IMR-90 (cell line): ENCODE measurements around the gene CAPRIN1. TPM values are rescaled to one million over a fixed set of nuclear protein-coding genes. Genes with fewer than 3 reads are reported as not detected.

Experiments used
- ATAC-seq: fragments of 200-7000 bp; cut with Tn5 transposase; 2 replicates; pipeline ENCODE4 v1.9.1; 2020; ENCODE audit warnings: low read depth, mild to moderate bottlenecking, moderate library complexity
- BruUV-seq: library from RNA; stranded (reverse); fragments of 400-500 nt; replicated peaks from 2 replicates; lab custom pipeline; 2021; lab: Mats Ljungman, UMichigan
- CTCF ChIA-PET: fragments of 300-600 bp; formaldehyde crosslinking; extraction: SDS; loops from one replicate; lab custom pipeline; 2021; ENCODE audit warnings: antibody characterized with exemption; lab: Yijun Ruan, JAX
- POLR2A ChIA-PET: fragments of 300-600 bp; sonication (Branson Sonifier 250); formaldehyde crosslinking; loops from one replicate; lab custom pipeline; 2022; ENCODE audit warnings: antibody characterized with exemption; ENCODE audit not compliant: unreplicated experiment; lab: Charles Lee
- DNase-seq: peaks from one replicate; pipeline ENCODE4 v3.0.0; 2013
- H2AFZ ChIP-seq: replicated peaks from 2 replicates; pipeline ENCODE3; 2013; ENCODE audit warnings: low read length, mild to moderate bottlenecking; ENCODE audit not compliant: poor library complexity
- H2AK5ac ChIP-seq: 2 replicates; pipeline ENCODE4 v1.6.1; 2013; ENCODE audit warnings: low read depth, low read length, inconsistent platforms
- H2AK9ac ChIP-seq: replicated peaks from 2 replicates; pipeline ENCODE3; 2013; ENCODE audit warnings: mild to moderate bottlenecking, low read depth, low read length, moderate library complexity; ENCODE audit not compliant: poor library complexity
- H2BK120ac ChIP-seq: 2 replicates; pipeline ENCODE4 v1.6.1; 2013; ENCODE audit warnings: low read depth, low read length, inconsistent platforms
- H2BK15ac ChIP-seq: 3 replicates; pipeline ENCODE4 v1.6.1; 2013; ENCODE audit warnings: low read depth, low read length, inconsistent platforms
- H2BK20ac ChIP-seq: 2 replicates; pipeline ENCODE4 v1.6.1; 2013; ENCODE audit warnings: low read depth, mild to moderate bottlenecking, inconsistent platforms, low read length, moderate library complexity
- H2BK5ac ChIP-seq: 2 replicates; pipeline ENCODE4 v1.6.1; 2013; ENCODE audit warnings: mild to moderate bottlenecking, low read depth, low read length, inconsistent platforms; ENCODE audit not compliant: poor library complexity, severe bottlenecking
- H3K14ac ChIP-seq: replicated peaks from 2 replicates; pipeline ENCODE4 v1.6.1; 2013; ENCODE audit warnings: low read depth, low read length, inconsistent platforms
- H3K18ac ChIP-seq: 2 replicates; pipeline ENCODE4 v1.6.1; 2013; ENCODE audit warnings: low read depth, low read length, control low read depth
- H3K23ac ChIP-seq: 2 replicates; pipeline ENCODE4 v1.6.1; 2013; ENCODE audit warnings: low read depth, low read length, inconsistent platforms
- H3K27ac ChIP-seq: 2 replicates; pipeline ENCODE4 v1.5.1; 2013; ENCODE audit warnings: mild to moderate bottlenecking, control low read depth, low read length; ENCODE audit not compliant: insufficient read depth
- H3K27me3 ChIP-seq: 2 replicates; pipeline ENCODE4 v1.6.1; 2013; ENCODE audit warnings: low read length; ENCODE audit not compliant: control insufficient read depth, insufficient read depth
- H3K36me3 ChIP-seq: 2 replicates; pipeline ENCODE4 v1.6.1; 2013; ENCODE audit warnings: low read length, mixed read lengths; ENCODE audit not compliant: control insufficient read depth, insufficient read depth
- H3K4ac ChIP-seq: 2 replicates; pipeline ENCODE4 v1.6.1; 2013; ENCODE audit warnings: low read depth, low read length, inconsistent platforms
- H3K4me1 ChIP-seq: 2 replicates; pipeline ENCODE4 v1.6.1; 2013; ENCODE audit warnings: low read length, mixed read lengths; ENCODE audit not compliant: control insufficient read depth, insufficient read depth
- H3K4me2 ChIP-seq: 2 replicates; pipeline ENCODE4 v1.6.1; 2013; ENCODE audit warnings: low read depth, mild to moderate bottlenecking, control low read depth, low read length, moderate library complexity
- H3K4me3 ChIP-seq: 2 replicates; pipeline ENCODE4 v1.5.1; 2013; ENCODE audit warnings: low read depth, mild to moderate bottlenecking, control low read depth, low read length, moderate library complexity; ENCODE audit not compliant: insufficient read depth
- H3K56ac ChIP-seq: 2 replicates; pipeline ENCODE4 v1.6.1; 2013; ENCODE audit warnings: low read length, inconsistent platforms; ENCODE audit not compliant: insufficient read depth; ENCODE audit errors: extremely low read depth
- H3K79me1 ChIP-seq, 2 experiments: 2 replicates each; pipeline ENCODE4 v1.6.1; 2013; ENCODE audit warnings: low read length in 2 of 2, inconsistent platforms in 1 of 2, low read depth in 1 of 2
- H3K9ac ChIP-seq: 2 replicates; pipeline ENCODE4 v1.6.1; 2013; ENCODE audit warnings: low read depth, low read length, control low read depth
- H3K9me1 ChIP-seq: 2 replicates; pipeline ENCODE4 v1.6.1; 2013; ENCODE audit warnings: low read length, inconsistent platforms; ENCODE audit not compliant: insufficient read depth
- H3K9me3 ChIP-seq: 2 replicates; pipeline ENCODE4 v1.6.1; 2013; ENCODE audit warnings: low read length; ENCODE audit not compliant: control insufficient read depth, insufficient read depth
- H4K20me1 ChIP-seq: 2 replicates; pipeline ENCODE4 v1.6.1; 2013; ENCODE audit warnings: low read length, inconsistent platforms; ENCODE audit not compliant: insufficient read depth
- H4K5ac ChIP-seq: 2 replicates; pipeline ENCODE4 v1.6.1; 2013; ENCODE audit warnings: mild to moderate bottlenecking, low read depth, low read length, control low read depth
- H4K8ac ChIP-seq, 2 experiments: 2 replicates each; pipeline ENCODE4 v1.6.1; 2013; ENCODE audit warnings: low read depth in 2 of 2, low read length in 2 of 2, control low read depth in 1 of 2, inconsistent platforms in 1 of 2
- H4K91ac ChIP-seq: 2 replicates; pipeline ENCODE4 v1.6.1; 2013; ENCODE audit warnings: low read depth, low read length, inconsistent platforms; ENCODE audit not compliant: insufficient read depth
- CEBPB ChIP-seq: IDR thresholded peaks from 2 replicates; pipeline ENCODE4 v1.6.1; 2012; ENCODE audit warnings: low read depth, low read length, improper control_type of control experiment
- ELK1 ChIP-seq: fragments of 150-350 bp; IDR thresholded peaks from 2 replicates; pipeline ENCODE4 v1.6.1; 2016; ENCODE audit warnings: low read depth, mild to moderate bottlenecking, low read length, moderate library complexity, borderline replicate concordance
- MXI1 ChIP-seq: IDR thresholded peaks from 2 replicates; pipeline ENCODE4 v1.6.1; 2012; ENCODE audit warnings: low read depth, mild to moderate bottlenecking, low read length, moderate library complexity, borderline replicate concordance
- RAD21 ChIP-seq: IDR thresholded peaks from 2 replicates; pipeline ENCODE4 v1.6.1; 2012; ENCODE audit warnings: low read length, improper control_type of control experiment
- USF2 ChIP-seq: fragments of 150-350 bp; IDR thresholded peaks from 2 replicates; pipeline ENCODE4 v1.6.1; 2017; ENCODE audit warnings: mild to moderate bottlenecking, antibody characterized with exemption, low read length, low read depth
- WGBS, 2 experiments: methylation state at CpG; one replicate each; pipeline versions ENCODE4 v1.1.5 to v1.1.7; 2013; ENCODE audit warnings: missing lambda C conversion rate in 2 of 2; ENCODE audit not compliant: insufficient read length in 1 of 2; ENCODE audit errors: extremely low coverage in 2 of 2; 5-methylcytosine and 5-hydroxymethylcytosine counted together
- dilution Hi-C: fragments of 300-500 bp; cut with HindIII; formaldehyde crosslinking; loops from one replicate; pipeline ENCODE4 v1.14.3; 2018; ENCODE audit warnings: low sequenced_read_pairs; ENCODE audit not compliant: unreplicated experiment
- in situ Hi-C: fragments of 300-500 bp; cut with MboI; formaldehyde crosslinking; loops from 3 replicates; pipeline ENCODE4 v1.14.3; 2019; ENCODE audit warnings: low sequenced_read_pairs, inconsistent platforms, mixed read lengths
- intact Hi-C: fragments of 100-400 bp; cut with micrococcal nuclease; formaldehyde crosslinking; loops from 2 replicates; pipeline ENCODE4 v1.10.0; 2022
- polyA plus RNA-seq, 3 experiments: library from polyadenylated mRNA; depleted of rRNA; stranded (reverse); fragments of >200 nt; gene quantifications; 2 replicates each; pipeline ENCODE4 v1.2.3, GENCODE V29; 2012; ENCODE audit warnings: low replicate concordance in 1 of 3
- total RNA-seq: library from RNA; depleted of rRNA; stranded (reverse); fragments of >200 nt; gene quantifications from 2 replicates; pipeline ENCODE4 v1.2.3, GENCODE V29; 2012

The CAPRIN1 gene
- total and polyA plus RNA-seq, 2 of the 4 experiments (the other 2 are of a cell fraction), result 127 to 253 TPM

GRCh38 chr11:34026432-34026831 lies 25.1 kb upstream of the CAPRIN1 start:
- DNase-seq (no peak), ATAC-seq (no peak)
- intact Hi-C loops (no loop called here), dilution Hi-C loops (no loop called here), in situ Hi-C loops (no loop called here)
- no peak for TF ChIP-seq CEBPB
- no peak for TF ChIP-seq MXI1
- TF ChIP-seq USF2, result no peak
- no peak for TF ChIP-seq ELK1
- no peak for TF ChIP-seq RAD21
- Histone ChIP-seq H3K14ac (no peak overlapping the region), H3K4me2 (no peak overlapping the region), H2BK20ac (no peak overlapping the region), H3K79me1 (no peaks in the 10 kb centered on the region), H4K5ac (no peak overlapping the region), H3K9me3 (peaks cover 4% of the 10 kb centered on the region), H4K8ac (no peak overlapping the region), H2BK5ac (no peak overlapping the region), H3K23ac (no peak overlapping the region), H3K4me1 (no peaks in the 10 kb centered on the region), H4K20me1 (no peaks in the 10 kb centered on the region), H2BK15ac (no peak overlapping the region), H2AK5ac (no peak overlapping the region), H3K4ac (no peak overlapping the region), H3K27me3 (peaks cover 6% of the 10 kb centered on the region), H3K9me1 (no peaks in the 10 kb centered on the region), H4K91ac (no peak overlapping the region), H3K36me3 (no peaks in the 10 kb centered on the region), H3K18ac (no peak overlapping the region), H3K27ac (no peak overlapping the region), H2AFZ (no peak overlapping the region), H3K9ac (no peak overlapping the region), H2BK120ac (no peak overlapping the region), H3K4me3 (no peak overlapping the region), H3K56ac (no peak overlapping the region), H2AK9ac (no peak overlapping the region)
- ChIA-PET POLR2A (no interaction called here), CTCF (no interaction called here)
- BruUV-seq, result no TSS peak
- no CpG with 5 or more reads among the region's 14 CpGs for WGBS, 2 experiments
